Prostate gland (tissue), 2 donors: Measurements from ENCODE around the gene CPNE4. TPM values are rescaled to one million over a fixed set of nuclear protein-coding genes. Genes with fewer than 3 reads are reported as not detected.
"Not testable (repeated sequence)": the region's sequence is repeated elsewhere in the genome, so short reads cannot be mapped to it uniquely, and the experiment has no call there.

Source experiments
- DNase-seq: peaks from one replicate; pipeline ENCODE4 v3.0.0-alpha.2; 2019; ENCODE audit warnings: low spot score
- H3K27ac ChIP-seq, 2 donors: fragments of 200-600 bp; sonication (generic); 2 replicates each; pipeline ENCODE4 v1.5.1; 2017 to 2019
- H3K27me3 ChIP-seq: fragments of 200-600 bp; sonication (generic); replicated peaks from 2 replicates; pipeline ENCODE4 v1.5.1; 2019; ENCODE audit not compliant: insufficient read depth
- H3K36me3 ChIP-seq, 2 donors: fragments of 200-600 bp; sonication (generic); 1 replicate in 1 of 2; 2 replicates in 1 of 2; pipeline versions ENCODE4 v1.5.1 to v1.8.1; 2017 to 2019
- H3K4me1 ChIP-seq: fragments of 200-600 bp; sonication (generic); replicated peaks from 2 replicates; pipeline ENCODE4 v1.5.1; 2019
- H3K4me3 ChIP-seq, 2 donors: fragments of 200-600 bp; sonication (generic); 2 replicates each; pipeline ENCODE4 v1.5.1; 2017 to 2019
- H3K9me3 ChIP-seq: fragments of 200-600 bp; sonication (generic); 2 replicates; pipeline ENCODE4 v1.5.1; 2017
- CTCF ChIP-seq, 4 experiments: fragments of 200-600 bp in 2 of 4; fragments of 450-650 bp in 2 of 4; sonication (generic) in 2 of 4; IDR thresholded peaks; 1 replicate in 3 of 4; 2 replicates in 1 of 4; pipeline ENCODE4 v1.5.1; 2016 to 2019; ENCODE audit warnings: antibody characterized with exemption in 4 of 4, mild to moderate bottlenecking in 2 of 4, moderate library complexity in 2 of 4
- POLR2A ChIP-seq: fragments of 450-650 bp; IDR thresholded peaks from one replicate; pipeline ENCODE4 v1.6.1; 2016; ENCODE audit warnings: antibody characterized with exemption, mild to moderate bottlenecking
- POLR2AphosphoS5 ChIP-seq: sonication (generic); formaldehyde crosslinking; IDR thresholded peaks from one replicate; pipeline ENCODE4 v1.6.1; 2017; ENCODE audit warnings: antibody characterized with exemption
- WGBS: methylation state at CpG from one replicate; pipeline ENCODE4 v1.1.5; 2018; 5-methylcytosine and 5-hydroxymethylcytosine counted together
- intact Hi-C: fragments of 100-400 bp; cut with DNase I; formaldehyde crosslinking; loops from one replicate; pipeline ENCODE4 v1.14.2; 2022
- total RNA-seq, 2 donors: library from RNA; depleted of rRNA; stranded (reverse); fragments of >200 nt; gene quantifications; one replicate each; pipeline ENCODE4 v1.1.0, GENCODE V29; 2016

Gene CPNE4
- total RNA-seq, 2 donors from 2014 or later: 39.9 to 68.2 TPM

- no peaks in the 10 kb centered on the region for H3K36me3 ChIP-seq
- DNase-seq: no peak
- TF ChIP-seq CTCF (IDR thresholded peaks at IDR 0.05) (no peak), POLR2A (no peak), POLR2AphosphoS5 (no peak)
- H3K27ac ChIP-seq: no peak overlapping the region
- H3K9me3 ChIP-seq: no peaks in the 10 kb centered on the region
- intact Hi-C loops: no loop called here
- H3K4me1 ChIP-seq: no peaks in the 10 kb centered on the region
- no peaks in the 10 kb centered on the region for H3K27me3 ChIP-seq
- no peak overlapping the region for H3K4me3 ChIP-seq
Measured at GRCh38 chr3:131892331-131892730, 142.5 kb downstream of the CPNE4 start.

GRCh38 chr3:131885871-131886270 is 148.9 kb downstream of the CPNE4 start:
- H3K27me3 ChIP-seq, H3K9me3 ChIP-seq, H3K4me3 ChIP-seq, intact Hi-C loops, H3K4me1 ChIP-seq, DNase-seq, H3K36me3 ChIP-seq, H3K27ac ChIP-seq: not testable (repeated sequence)
- WGBS: 66% methylated on average over 4 of the region's 4 CpGs

GRCh38 chr3:131883711-131884407 is 151.0 kb downstream of the CPNE4 start:
- Histone ChIP-seq H3K4me1 (no peaks in the 10 kb centered on the region), H3K9me3 (no peaks in the 10 kb centered on the region), H3K27me3 (no peaks in the 10 kb centered on the region), H3K36me3 (no peaks in the 10 kb centered on the region), H3K27ac (no peak overlapping the region), H3K4me3 (no peak overlapping the region)
- intact Hi-C loops: no loop called here
- TF ChIP-seq POLR2AphosphoS5 (no peak), CTCF (IDR thresholded peaks at IDR 0.05) (no peak), POLR2A (no peak)
- DNase-seq: no peak
- WGBS: 36% methylated on average over 2 of the region's 2 CpGs

- H3K36me3 ChIP-seq: no peaks in the 10 kb centered on the region
- H3K9me3 ChIP-seq: no peaks in the 10 kb centered on the region
- H3K27me3 ChIP-seq: no peaks in the 10 kb centered on the region
- no peak overlapping the region for H3K4me3 ChIP-seq
- no peak for DNase-seq
- no peak overlapping the region for H3K27ac ChIP-seq
- intact Hi-C loops: no loop called here
- TF ChIP-seq POLR2AphosphoS5: no peak
- no peak for TF ChIP-seq POLR2A
- TF ChIP-seq CTCF (IDR thresholded peaks at IDR 0.05): no peak
- H3K4me1 ChIP-seq: no peaks in the 10 kb centered on the region
Measured at GRCh38 chr3:131883086-131883485, 151.7 kb downstream of the CPNE4 start.

- 89% methylated on average over 3 of the region's 3 CpGs for WGBS
- intact Hi-C loops: no loop called here
- no peak overlapping the region for H3K4me3 ChIP-seq
- H3K4me1 ChIP-seq: no peaks in the 10 kb centered on the region
- TF ChIP-seq POLR2AphosphoS5 (no peak), CTCF (IDR thresholded peaks at IDR 0.05) (no peak), POLR2A (no peak)
- H3K9me3 ChIP-seq: no peaks in the 10 kb centered on the region
- H3K27ac ChIP-seq: no peak overlapping the region
- H3K36me3 ChIP-seq: no peaks in the 10 kb centered on the region
- no peak for DNase-seq
- no peaks in the 10 kb centered on the region for H3K27me3 ChIP-seq
Measured at GRCh38 chr3:131881777-131882176, 153.0 kb downstream of the CPNE4 start.
